AG04450 (cell line): ENCODE data around the gene TMF1. TPM values are rescaled to one million over a fixed set of nuclear protein-coding genes. Genes with fewer than 3 reads are reported as not detected.

Experiments
- CTCF ChIA-PET: fragments of 300-600, 350-600 bp; formaldehyde crosslinking; extraction: SDS; loops from one replicate; lab custom pipeline; 2022; ENCODE audit warnings: antibody characterized with exemption, inconsistent platforms; lab: Charles Lee
- POLR2A ChIA-PET: fragments of 350-600 bp; formaldehyde crosslinking; extraction: SDS; loops from one replicate; lab custom pipeline; 2021; ENCODE audit warnings: antibody characterized with exemption, inconsistent platforms; lab: Yijun Ruan, JAX
- DNase-seq: peaks from one replicate; pipeline ENCODE4 v3.0.0-alpha.2; 2011; ENCODE audit warnings: low read depth, low spot score
- H3K27ac ChIP-seq: one replicate; pipeline ENCODE4 v1.5.1; 2012; ENCODE audit warnings: low read depth, low read length, control low read depth
- H3K27me3 ChIP-seq: one replicate; pipeline ENCODE4 v1.6.0; 2012; ENCODE audit warnings: low read length; ENCODE audit not compliant: control insufficient read depth, insufficient read depth
- H3K4me3 ChIP-seq: 2 replicates; pipeline ENCODE4 v1.5.1; 2011; ENCODE audit warnings: mild to moderate bottlenecking, low read depth, low read length, control low read depth
- H3K9me3 ChIP-seq: 2 replicates; pipeline ENCODE4 v1.5.1; 2012; ENCODE audit warnings: low read length; ENCODE audit not compliant: control insufficient read depth, insufficient read depth
- polyA plus RNA-seq: library from polyadenylated mRNA; depleted of rRNA; stranded (reverse); fragments of >200 nt; gene quantifications from 2 replicates; pipeline ENCODE4 v1.2.3, GENCODE V29; 2011
- TF ChIP-seq, protein P1 (sequence below): IDR thresholded peaks from 2 replicates; pipeline ENCODE4 v1.5.1; 2011; ENCODE audit warnings: low read depth, low read length, control low read depth, inconsistent platforms

The TMF1 gene
- polyA plus RNA-seq, 1 experiment: 21.1 TPM

DNA sequence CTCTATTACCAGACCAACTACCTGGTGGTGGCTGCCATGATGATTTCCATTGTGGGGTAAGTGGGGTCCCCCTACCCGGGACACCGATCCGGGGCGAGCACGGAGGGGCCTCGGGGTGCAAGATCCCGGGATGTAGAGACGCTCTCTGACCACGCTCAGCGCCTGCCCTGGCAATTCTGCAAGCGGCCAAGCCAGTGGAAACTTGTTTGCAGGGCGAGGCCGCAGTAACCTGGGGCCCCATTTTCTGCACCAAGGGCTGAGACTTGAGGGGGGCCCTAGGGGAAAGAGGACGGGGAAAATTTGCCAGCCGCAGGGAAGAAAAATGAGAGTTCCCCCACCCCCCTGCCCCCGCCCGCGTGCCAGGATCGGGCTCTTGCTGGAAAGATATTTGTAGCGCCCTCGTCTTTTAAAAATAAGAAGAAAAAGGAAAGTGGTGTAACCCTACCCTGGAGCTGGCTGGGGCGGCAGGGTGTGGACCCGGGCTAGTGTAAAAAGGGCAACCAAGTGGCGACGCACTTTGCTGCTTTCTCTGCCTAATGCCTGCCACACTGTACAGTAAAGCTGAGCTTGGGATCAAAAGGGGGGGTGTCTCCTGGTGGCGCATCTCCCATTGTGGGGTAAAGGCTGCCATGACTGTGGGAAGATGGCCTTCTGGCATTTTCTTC lies 33.2 kb upstream of the TMF1 start:
- no peaks in the 10 kb centered on the region for H3K27me3 ChIP-seq
- ChIA-PET POLR2A (no interaction called here), CTCF (no interaction called here)
- H3K4me3 ChIP-seq: peak overlapping the region; percentile 95
- H3K27ac ChIP-seq: peak overlapping the region; percentile 83
- DNase-seq: no peak
- H3K9me3 ChIP-seq: no peaks in the 10 kb centered on the region
- TF ChIP-seq, protein P1, sequence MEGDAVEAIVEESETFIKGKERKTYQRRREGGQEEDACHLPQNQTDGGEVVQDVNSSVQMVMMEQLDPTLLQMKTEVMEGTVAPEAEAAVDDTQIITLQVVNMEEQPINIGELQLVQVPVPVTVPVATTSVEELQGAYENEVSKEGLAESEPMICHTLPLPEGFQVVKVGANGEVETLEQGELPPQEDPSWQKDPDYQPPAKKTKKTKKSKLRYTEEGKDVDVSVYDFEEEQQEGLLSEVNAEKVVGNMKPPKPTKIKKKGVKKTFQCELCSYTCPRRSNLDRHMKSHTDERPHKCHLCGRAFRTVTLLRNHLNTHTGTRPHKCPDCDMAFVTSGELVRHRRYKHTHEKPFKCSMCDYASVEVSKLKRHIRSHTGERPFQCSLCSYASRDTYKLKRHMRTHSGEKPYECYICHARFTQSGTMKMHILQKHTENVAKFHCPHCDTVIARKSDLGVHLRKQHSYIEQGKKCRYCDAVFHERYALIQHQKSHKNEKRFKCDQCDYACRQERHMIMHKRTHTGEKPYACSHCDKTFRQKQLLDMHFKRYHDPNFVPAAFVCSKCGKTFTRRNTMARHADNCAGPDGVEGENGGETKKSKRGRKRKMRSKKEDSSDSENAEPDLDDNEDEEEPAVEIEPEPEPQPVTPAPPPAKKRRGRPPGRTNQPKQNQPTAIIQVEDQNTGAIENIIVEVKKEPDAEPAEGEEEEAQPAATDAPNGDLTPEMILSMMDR: no peak

DNA sequence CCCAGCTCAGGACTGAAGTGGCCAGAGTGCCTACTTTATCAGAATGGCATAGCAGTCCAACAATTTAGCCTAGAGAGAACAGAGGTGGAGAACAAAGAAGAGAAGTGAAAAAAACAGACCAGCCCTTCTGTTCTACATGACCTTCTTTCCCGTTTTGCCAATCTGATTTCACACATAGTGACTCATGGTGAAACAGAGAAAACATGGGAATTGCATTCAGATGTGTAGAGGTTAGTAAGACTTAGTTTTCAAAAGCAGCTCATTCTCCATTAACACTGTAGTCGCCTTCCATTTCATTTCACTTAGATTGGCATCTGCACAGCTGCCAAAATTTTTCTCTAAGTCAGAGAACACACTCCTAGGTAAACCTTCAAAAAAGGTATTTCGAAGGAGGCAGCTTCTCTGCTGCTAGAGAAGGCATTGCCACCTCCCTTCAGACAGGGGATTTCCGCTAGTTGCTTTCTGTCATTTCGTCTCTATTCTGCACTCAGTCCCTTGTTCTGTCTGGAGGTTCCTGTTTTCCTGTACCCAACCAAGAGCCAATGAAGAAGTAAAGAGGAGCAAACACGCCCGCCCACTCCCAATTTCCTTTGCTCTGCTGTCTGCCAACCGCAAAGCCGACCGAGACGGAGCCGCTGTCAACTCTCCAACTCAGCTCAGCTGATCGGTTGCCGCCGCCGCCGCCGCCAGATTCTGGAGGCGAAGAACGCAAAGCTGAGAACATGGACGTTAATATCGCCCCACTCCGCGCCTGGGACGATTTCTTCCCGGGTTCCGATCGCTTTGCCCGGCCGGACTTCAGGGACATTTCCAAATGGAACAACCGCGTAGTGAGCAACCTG lies 32.4 kb upstream of the TMF1 start, which contains the start of gene ARL6IP5:
ARL6IP5 (plus strand) TSS at position 612 of the 842 bp plus-strand sequence; CDS start at position 723, 111 bp downstream.
- H3K9me3 ChIP-seq: no peaks in the 10 kb centered on the region
- CTCF ChIA-PET: interaction anchor here (1.6 kb wide), 1 partner anchor 36 kb away, joined by 5 read pairs; no protein-coding TSS in a partner anchor
- H3K27me3 ChIP-seq: no peaks in the 10 kb centered on the region
- POLR2A ChIA-PET: no interaction called here
- peak; percentile 86 for DNase-seq
- H3K4me3 ChIP-seq: peak within 1 kb of the TSS; percentile 95
- peak within 1 kb of the TSS; percentile 83 for H3K27ac ChIP-seq
- TF ChIP-seq, protein P1: no peak

DNA sequence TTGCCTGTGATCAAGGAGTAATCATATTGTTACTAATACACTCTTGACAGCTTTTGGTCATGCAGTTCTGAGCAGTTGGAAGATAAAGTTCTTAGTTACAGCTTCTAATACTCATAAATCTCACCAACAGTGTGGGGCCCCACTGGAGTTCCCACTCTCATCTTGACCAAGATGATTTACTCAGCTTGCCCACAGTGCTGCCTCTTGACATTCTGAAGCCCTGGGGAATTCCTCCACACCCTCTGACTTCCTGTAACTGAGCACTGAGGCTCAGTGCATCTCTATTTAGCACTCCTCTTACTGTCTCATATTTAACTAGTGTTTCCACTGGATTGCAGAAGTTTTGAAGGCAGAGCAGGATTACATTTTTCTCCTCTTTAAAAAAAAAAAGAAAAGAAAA lies 30.7 kb upstream of the TMF1 start:
- Histone ChIP-seq H3K27me3 (no peaks in the 10 kb centered on the region), H3K9me3 (no peaks in the 10 kb centered on the region), H3K27ac (peak overlapping the region; percentile 12), H3K4me3 (no peak overlapping the region)
- ChIA-PET POLR2A (interaction anchor here (0.8 kb wide), 1 partner anchor 31 kb away, joined by 5 read pairs; the partner anchor contains the start of gene TMF1), CTCF (no interaction called here)
- TF ChIP-seq, protein P1: no peak
- DNase-seq: no peak

DNA sequence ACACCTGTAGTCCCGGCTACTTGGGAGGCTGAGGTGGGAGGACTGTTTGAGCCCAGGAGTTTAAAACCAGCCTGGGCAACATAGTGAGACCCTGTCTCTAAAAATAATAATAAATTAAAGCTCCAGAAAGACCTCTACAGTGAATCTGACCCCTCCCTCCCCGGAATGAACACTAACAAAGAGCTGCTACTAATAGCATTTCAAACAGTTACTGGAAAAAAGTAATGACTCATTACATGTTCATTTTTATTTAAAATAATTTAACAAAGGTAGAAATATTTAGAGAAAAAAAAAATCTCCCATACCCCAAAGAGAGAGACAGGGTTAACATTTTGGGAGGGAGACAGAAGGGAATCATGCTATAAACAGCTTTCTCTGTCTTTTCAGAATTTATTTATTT lies 30.2 kb upstream of the TMF1 start:
- no peaks in the 10 kb centered on the region for H3K27me3 ChIP-seq
- DNase-seq: no peak
- ChIA-PET CTCF (no interaction called here), POLR2A (interaction anchor here (0.8 kb wide), 1 partner anchor 30 kb away, joined by 5 read pairs; the partner anchor contains the start of gene TMF1)
- H3K9me3 ChIP-seq: no peaks in the 10 kb centered on the region
- TF ChIP-seq, protein P1: no peak
- H3K27ac ChIP-seq: no peak overlapping the region
- no peak overlapping the region for H3K4me3 ChIP-seq
